H9 (cell line): Measurements from ENCODE around the gene TEX35. TPM values are rescaled to one million over a fixed set of nuclear protein-coding genes. Genes with fewer than 3 reads are reported as not detected.

Experiments used
- DNase-seq: peaks from one replicate; pipeline ENCODE4 v3.0.0-alpha.2; 2017
- H2AFZ ChIP-seq: one replicate; pipeline ENCODE4 v1.6.1; 2013; ENCODE audit warnings: mild to moderate bottlenecking, low read length, control low read depth, moderate library complexity
- H2AK5ac ChIP-seq: 2 replicates; pipeline ENCODE4 v1.6.1; 2013; ENCODE audit warnings: low read length, control low read depth, mixed read lengths; ENCODE audit not compliant: insufficient read length
- H2BK120ac ChIP-seq: one replicate; pipeline ENCODE4 v1.6.1; 2013; ENCODE audit warnings: low read depth, mild to moderate bottlenecking, low read length, control low read depth, inconsistent platforms; ENCODE audit not compliant: poor library complexity, severe bottlenecking
- H2BK12ac ChIP-seq: 2 replicates; pipeline ENCODE4 v1.6.1; 2013; ENCODE audit warnings: low read length, control low read depth, mixed read lengths, low read depth; ENCODE audit not compliant: insufficient read length
- H2BK15ac ChIP-seq: 2 replicates; pipeline ENCODE4 v1.6.1; 2013; ENCODE audit warnings: low read depth, low read length, control low read depth
- H2BK20ac ChIP-seq: one replicate; pipeline ENCODE4 v1.6.1; 2013; ENCODE audit warnings: low read depth, mild to moderate bottlenecking, low read length, control low read depth, inconsistent platforms; ENCODE audit not compliant: poor library complexity, severe bottlenecking
- H2BK5ac ChIP-seq: 2 replicates; pipeline ENCODE4 v1.6.1; 2013; ENCODE audit warnings: low read length, control low read depth, mixed read lengths; ENCODE audit not compliant: insufficient read length
- H3K14ac ChIP-seq: 2 replicates; pipeline ENCODE4 v1.6.1; 2013; ENCODE audit warnings: low read length, control low read depth; ENCODE audit not compliant: insufficient read depth
- H3K18ac ChIP-seq: 2 replicates; pipeline ENCODE4 v1.6.1; 2013; ENCODE audit warnings: low read depth, mild to moderate bottlenecking, mixed read lengths, low read length, control low read depth; ENCODE audit not compliant: insufficient read length
- H3K23ac ChIP-seq: 2 replicates; pipeline ENCODE4 v1.6.1; 2013; ENCODE audit warnings: low read length, control low read depth, mixed read lengths, low read depth; ENCODE audit not compliant: insufficient read length
- H3K23me2 ChIP-seq: 2 replicates; pipeline ENCODE4 v1.6.1; 2013; ENCODE audit warnings: low read depth, mild to moderate bottlenecking, mixed read lengths, low read length, control low read depth; ENCODE audit not compliant: insufficient read length, poor library complexity, severe bottlenecking
- H3K27ac ChIP-seq: 2 replicates; pipeline ENCODE4 v1.5.1; 2013; ENCODE audit warnings: low read length, control low read depth, mixed read lengths, low read depth; ENCODE audit not compliant: insufficient read length
- H3K27me3 ChIP-seq: 2 replicates; pipeline ENCODE4 v1.6.1; 2013; ENCODE audit warnings: low read length, control low read depth, inconsistent platforms; ENCODE audit not compliant: insufficient read depth
- H3K4ac ChIP-seq: 2 replicates; pipeline ENCODE4 v1.6.1; 2013; ENCODE audit warnings: low read depth, mild to moderate bottlenecking, control low read depth, inconsistent platforms, low read length, moderate library complexity
- H3K4me1 ChIP-seq: 2 replicates; pipeline ENCODE4 v1.6.1; 2013; ENCODE audit warnings: low read length, control low read depth, inconsistent platforms; ENCODE audit not compliant: insufficient read depth
- H3K4me2 ChIP-seq: 2 replicates; pipeline ENCODE4 v1.6.1; 2013; ENCODE audit warnings: low read length, control low read depth, mixed read lengths; ENCODE audit not compliant: insufficient read length, insufficient read depth
- H3K56ac ChIP-seq: 2 replicates; pipeline ENCODE4 v1.6.1; 2013; ENCODE audit warnings: low read depth, mild to moderate bottlenecking, mixed read lengths, low read length, control low read depth; ENCODE audit not compliant: insufficient read length
- H3K79me1 ChIP-seq: 2 replicates; pipeline ENCODE4 v1.6.1; 2013; ENCODE audit warnings: low read depth, mild to moderate bottlenecking, moderate library complexity, low read length, control low read depth, inconsistent platforms; ENCODE audit not compliant: insufficient read depth, poor library complexity, severe bottlenecking
- H3K79me2 ChIP-seq: 2 replicates; pipeline ENCODE4 v1.6.1; 2013; ENCODE audit warnings: low read length, control low read depth, inconsistent platforms; ENCODE audit not compliant: insufficient read depth
- H3K9ac ChIP-seq: 2 replicates; pipeline ENCODE4 v1.6.1; 2013; ENCODE audit warnings: low read length, control low read depth, mixed read lengths; ENCODE audit not compliant: insufficient read length; ENCODE audit errors: extremely low read depth
- H3K9me3 ChIP-seq: one replicate; pipeline ENCODE4 v1.6.1; 2013; ENCODE audit warnings: low read depth, low read length, inconsistent platforms; ENCODE audit not compliant: control insufficient read depth
- H3T11ph ChIP-seq: one replicate; pipeline ENCODE4 v1.6.1; 2013; ENCODE audit warnings: mild to moderate bottlenecking, low read length, control low read depth, inconsistent platforms
- H4K20me1 ChIP-seq: one replicate; pipeline ENCODE4 v1.6.1; 2013; ENCODE audit not compliant: control insufficient read depth, insufficient read length, insufficient read depth
- H4K5ac ChIP-seq: 2 replicates; pipeline ENCODE4 v1.6.1; 2013; ENCODE audit warnings: low read depth, mild to moderate bottlenecking, mixed read lengths, low read length, control low read depth; ENCODE audit not compliant: insufficient read length
- H4K8ac ChIP-seq: replicated peaks from 2 replicates; pipeline ENCODE4 v1.6.1; 2013; ENCODE audit warnings: low read length, control low read depth, mixed read lengths, low read depth; ENCODE audit not compliant: insufficient read length
- H4K91ac ChIP-seq: 2 replicates; pipeline ENCODE4 v1.6.1; 2013; ENCODE audit warnings: low read depth, mild to moderate bottlenecking, moderate library complexity, mixed read lengths, low read length, control low read depth; ENCODE audit not compliant: insufficient read length
- H3K27ac Mint-ChIP-seq, 3 experiments: 2 replicates in 2 of 3; 3 replicates in 1 of 3; pipeline ENCODE4 v1.8.0; 2020 to 2021; ENCODE audit warnings: mixed read lengths in 3 of 3, mild to moderate bottlenecking in 1 of 3, moderate library complexity in 1 of 3
- H3K27me3 Mint-ChIP-seq: 2 replicates; pipeline ENCODE4 v1.8.0; 2021; ENCODE audit warnings: low read depth, mild to moderate bottlenecking, moderate library complexity, mixed read lengths
- H3K36me3 Mint-ChIP-seq, 3 experiments: 2 replicates in 2 of 3; 3 replicates in 1 of 3; pipeline ENCODE4 v1.8.0; 2020 to 2021; ENCODE audit warnings: low read depth in 3 of 3, mixed read lengths in 3 of 3; ENCODE audit not compliant: insufficient read depth in 1 of 3
- H3K4me1 Mint-ChIP-seq, 2 experiments: 2 replicates each; pipeline ENCODE4 v1.8.0; 2020; ENCODE audit warnings: mixed read lengths in 2 of 2
- H3K4me3 Mint-ChIP-seq, 2 experiments: 2 replicates in 1 of 2; 3 replicates in 1 of 2; pipeline ENCODE4 v1.8.0; 2020 to 2021; ENCODE audit warnings: mild to moderate bottlenecking in 2 of 2, mixed read lengths in 2 of 2, moderate library complexity in 1 of 2
- H3K9me3 Mint-ChIP-seq, 2 experiments: 2 replicates in 1 of 2; 3 replicates in 1 of 2; pipeline ENCODE4 v1.8.0; 2020; ENCODE audit warnings: mild to moderate bottlenecking in 2 of 2, mixed read lengths in 2 of 2, moderate library complexity in 1 of 2
- WGBS: extraction: QIAGEN DNeasy Blood & Tissue Kit; methylation state at CpG from one replicate; pipeline ENCODE4 v1.1.7; 2013; ENCODE audit warnings: missing lambda C conversion rate, low lambda C conversion rate, mixed read lengths; ENCODE audit not compliant: insufficient read length; ENCODE audit errors: extremely low coverage; 5-methylcytosine and 5-hydroxymethylcytosine counted together
- total RNA-seq: library from RNA; stranded (reverse); gene quantifications from 2 replicates; pipeline ENCODE4 v1.2.1, GENCODE V29; 2021
- TF ChIP-seq, protein P1 (sequence below): fragments of 200-600 bp; sonication (generic); conservative IDR thresholded peaks from 3 replicates; pipeline ENCODE4 v1.8.0; 2021; ENCODE audit warnings: antibody characterized with exemption, mild to moderate bottlenecking

TEX35 gene
- total RNA-seq, 1 experiment from 2014 or later, result not detected

DNA sequence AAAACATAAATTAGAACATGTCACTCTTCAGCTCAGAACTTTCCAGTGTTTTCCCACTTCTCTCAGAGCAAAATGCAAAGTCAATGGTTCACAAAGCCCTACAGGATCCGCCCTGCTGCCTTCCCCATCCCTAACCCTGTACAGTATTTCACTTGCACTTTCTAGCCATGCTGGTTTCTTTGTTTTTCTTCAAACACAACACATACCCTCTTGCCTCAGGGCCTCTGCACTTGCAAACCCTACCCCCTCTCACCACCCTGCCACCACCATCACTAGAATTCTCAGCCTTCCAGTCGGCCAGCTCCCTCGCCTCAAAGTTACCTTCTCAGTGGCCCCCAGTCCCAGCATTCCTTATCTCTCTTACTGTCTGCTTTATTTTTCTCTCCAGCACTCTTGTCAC is 17.6 kb downstream of the TEX35 start:
- Histone ChIP-seq H3K79me1 (no peaks in the 10 kb centered on the region), H4K20me1 (no peaks in the 10 kb centered on the region), H4K5ac (no peak overlapping the region), H3K18ac (no peak overlapping the region), H2BK15ac (no peak overlapping the region), H4K8ac (no peak overlapping the region), H2BK20ac (no peak overlapping the region), H2BK12ac (no peak overlapping the region), H2AK5ac (no peak overlapping the region), H2BK5ac (no peak overlapping the region), H3K14ac (no peak overlapping the region), H3K56ac (no peak overlapping the region), H4K91ac (no peak overlapping the region), H2AFZ (no peak overlapping the region), H3K79me2 (no peaks in the 10 kb centered on the region), H2BK120ac (no peak overlapping the region), H3K4me2 (no peak overlapping the region), H3T11ph (no peak overlapping the region), H3K23me2 (peaks cover 2% of the 10 kb centered on the region), H3K4ac (no peak overlapping the region), H3K9ac (no peak overlapping the region), H3K27ac (no peak overlapping the region), H3K9me3 (no peaks in the 10 kb centered on the region), H3K27me3 (no peaks in the 10 kb centered on the region), H3K4me1 (no peaks in the 10 kb centered on the region), H3K23ac (no peak overlapping the region)
- no peak overlapping the region for H3K4me3 Mint-ChIP-seq
- peaks cover 0 to 5% of the 10 kb centered on the region in 2 experiments; a peak in 2 of 4 replicates for H3K4me1 Mint-ChIP-seq
- no peaks in the 10 kb centered on the region for H3K9me3 Mint-ChIP-seq
- no CpG with 5 or more reads among the region's 3 CpGs for WGBS
- H3K27me3 Mint-ChIP-seq, result no peaks in the 10 kb centered on the region; the same call in none of the 2 replicates
- DNase-seq, result no peak
- no peak overlapping the region; a peak in 1 of 7 replicates for H3K27ac Mint-ChIP-seq
- H3K36me3 Mint-ChIP-seq, result no peaks in the 10 kb centered on the region
- TF ChIP-seq, protein P1, sequence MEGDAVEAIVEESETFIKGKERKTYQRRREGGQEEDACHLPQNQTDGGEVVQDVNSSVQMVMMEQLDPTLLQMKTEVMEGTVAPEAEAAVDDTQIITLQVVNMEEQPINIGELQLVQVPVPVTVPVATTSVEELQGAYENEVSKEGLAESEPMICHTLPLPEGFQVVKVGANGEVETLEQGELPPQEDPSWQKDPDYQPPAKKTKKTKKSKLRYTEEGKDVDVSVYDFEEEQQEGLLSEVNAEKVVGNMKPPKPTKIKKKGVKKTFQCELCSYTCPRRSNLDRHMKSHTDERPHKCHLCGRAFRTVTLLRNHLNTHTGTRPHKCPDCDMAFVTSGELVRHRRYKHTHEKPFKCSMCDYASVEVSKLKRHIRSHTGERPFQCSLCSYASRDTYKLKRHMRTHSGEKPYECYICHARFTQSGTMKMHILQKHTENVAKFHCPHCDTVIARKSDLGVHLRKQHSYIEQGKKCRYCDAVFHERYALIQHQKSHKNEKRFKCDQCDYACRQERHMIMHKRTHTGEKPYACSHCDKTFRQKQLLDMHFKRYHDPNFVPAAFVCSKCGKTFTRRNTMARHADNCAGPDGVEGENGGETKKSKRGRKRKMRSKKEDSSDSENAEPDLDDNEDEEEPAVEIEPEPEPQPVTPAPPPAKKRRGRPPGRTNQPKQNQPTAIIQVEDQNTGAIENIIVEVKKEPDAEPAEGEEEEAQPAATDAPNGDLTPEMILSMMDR, result no peak
